Panc1 (cell line): Measurements from ENCODE around the gene REELD1. TPM values are rescaled to one million over a fixed set of nuclear protein-coding genes. Genes with fewer than 3 reads are reported as not detected.

Source experiments
- ATAC-seq: fragments of 200-7000 bp; cut with Tn5 transposase; 2 replicates; pipeline ENCODE4 v1.9.1; 2020; ENCODE audit warnings: mild to moderate bottlenecking, moderate library complexity
- BruUV-seq: library from RNA; stranded (reverse); fragments of 400-500 nt; replicated peaks from 2 replicates; lab custom pipeline; 2021; lab: Mats Ljungman, UMichigan
- CTCF ChIA-PET: fragments of 300-600 bp; sonication (Branson Sonifier 250); formaldehyde crosslinking; loops from one replicate; lab custom pipeline; 2022; ENCODE audit warnings: antibody characterized with exemption; lab: Charles Lee
- POLR2A ChIA-PET: fragments of 300-600 bp; sonication (Branson Sonifier 250); formaldehyde crosslinking; loops from one replicate; lab custom pipeline; 2022; ENCODE audit warnings: antibody characterized with exemption; lab: Charles Lee
- DNase-seq: peaks from one replicate; pipeline ENCODE4 v3.0.0-alpha.2; 2010; ENCODE audit warnings: low read depth, low spot score
- H3K27ac ChIP-seq: 2 replicates; pipeline ENCODE4 v1.5.1; 2011; ENCODE audit warnings: mild to moderate bottlenecking, low read length, inconsistent platforms
- H3K27me3 ChIP-seq: fragments of 200-500 bp; sonication (Bioruptor generic); 2 replicates; pipeline ENCODE4 v1.6.0; 2014; ENCODE audit warnings: low read length, inconsistent platforms; ENCODE audit not compliant: control insufficient read depth, insufficient read depth
- H3K36me3 ChIP-seq: fragments of 200-500 bp; sonication (Bioruptor generic); 2 replicates; pipeline ENCODE4 v1.5.1; 2014; ENCODE audit warnings: inconsistent platforms, mild to moderate bottlenecking, low read length, moderate library complexity; ENCODE audit not compliant: control insufficient read depth, insufficient read depth
- H3K4me1 ChIP-seq: 2 replicates; pipeline ENCODE4 v1.5.1; 2011; ENCODE audit warnings: inconsistent platforms, mild to moderate bottlenecking, low read length, moderate library complexity; ENCODE audit not compliant: control insufficient read depth, insufficient read depth
- H3K4me3 ChIP-seq, 2 experiments: 2 replicates each; pipeline ENCODE4 v1.5.1; 2011 to 2012; ENCODE audit warnings: low read depth in 2 of 2, low read length in 2 of 2, mild to moderate bottlenecking in 2 of 2, inconsistent platforms in 1 of 2, moderate library complexity in 1 of 2
- H3K9me3 ChIP-seq: fragments of 200-500 bp; sonication (Bioruptor generic); 2 replicates; pipeline ENCODE4 v1.5.1; 2014; ENCODE audit warnings: low read depth, mild to moderate bottlenecking, inconsistent platforms, low read length, moderate library complexity; ENCODE audit not compliant: control insufficient read depth, insufficient read depth
- CTCF ChIP-seq: fragments of 450-650 bp; IDR thresholded peaks from 2 replicates; pipeline ENCODE4 v1.5.1; 2017; ENCODE audit warnings: mild to moderate bottlenecking
- POLR2AphosphoS5 ChIP-seq: IDR thresholded peaks from 2 replicates; pipeline ENCODE4 v1.6.1; 2012; ENCODE audit warnings: mild to moderate bottlenecking, low read depth, low read length, moderate library complexity
- REST ChIP-seq, 2 experiments: IDR thresholded peaks; 2 replicates each; pipeline ENCODE4 v1.6.1; 2011 to 2012; ENCODE audit warnings: low read depth in 2 of 2, control low read depth in 1 of 2, low read length in 1 of 2, mild to moderate bottlenecking in 1 of 2, moderate library complexity in 1 of 2; ENCODE audit not compliant: insufficient read depth in 1 of 2
- SIN3A ChIP-seq: IDR thresholded peaks from 2 replicates; pipeline ENCODE4 v1.6.1; 2012; ENCODE audit warnings: low read depth, mild to moderate bottlenecking, low read length, moderate library complexity, borderline replicate concordance; ENCODE audit not compliant: insufficient read depth
- TCF7L2 ChIP-seq: IDR thresholded peaks from 2 replicates; pipeline ENCODE4 v1.6.1; 2011; ENCODE audit warnings: mild to moderate bottlenecking, low read depth, low read length, inconsistent platforms
- in situ Hi-C: cut with HindIII; loops from 2 replicates; pipeline ENCODE4 v1.10.0; 2016; ENCODE audit warnings: low sequenced_read_pairs, low pct_unique_long_range_greater_than_20kb
- intact Hi-C: fragments of 100-400 bp; cut with micrococcal nuclease; formaldehyde crosslinking; loops from one replicate; pipeline ENCODE4 v1.10.0; 2022; ENCODE audit not compliant: unreplicated experiment
- total RNA-seq: library from RNA; stranded (reverse); gene quantifications from one replicate; pipeline ENCODE4 v1.2.1, GENCODE V29; 2021; ENCODE audit not compliant: unreplicated experiment

Gene REELD1
- total RNA-seq, 1 experiment from 2014 or later = not detected

- in situ Hi-C loops = no loop called here
- CTCF ChIA-PET = no interaction called here
- no TSS peak for BruUV-seq
Observed at GRCh38 chr4:146229406-146229805, 15.1 kb downstream of the REELD1 start.

GRCh38 chr4:146232131-146232722 is 17.9 kb downstream of the REELD1 start:
- BruUV-seq = no TSS peak
- no peak overlapping the region for H3K4me3 ChIP-seq
- no peaks in the 10 kb centered on the region for H3K4me1 ChIP-seq
- in situ Hi-C loops (no loop called here), intact Hi-C loops (no loop called here)
- POLR2A ChIA-PET = no interaction called here
- DNase-seq = no peak
- no peak for ATAC-seq
- TF ChIP-seq TCF7L2 (no peak), SIN3A (no peak), CTCF (no peak), POLR2AphosphoS5 (no peak), REST (IDR thresholded peaks at IDR 0.05; ENCODE audit: insufficient read depth in 1 of 2, low read depth in 2 of 2, low read length in 1 of 2) (no peak)
- CTCF ChIA-PET = no interaction called here
- no peak overlapping the region for H3K27ac ChIP-seq
- no peaks in the 10 kb centered on the region for H3K36me3 ChIP-seq
- H3K9me3 ChIP-seq = no peaks in the 10 kb centered on the region
- no peaks in the 10 kb centered on the region for H3K27me3 ChIP-seq

More at GRCh38 chr4:146229406-146229805, 15.1 kb downstream of the REELD1 start:
- Histone ChIP-seq H3K27ac (no peak overlapping the region), H3K27me3 (no peaks in the 10 kb centered on the region), H3K36me3 (no peaks in the 10 kb centered on the region), H3K9me3 (no peaks in the 10 kb centered on the region), H3K4me3 (no peak overlapping the region), H3K4me1 (no peaks in the 10 kb centered on the region)
- POLR2A ChIA-PET = no interaction called here
- DNase-seq (no peak), ATAC-seq (no peak)
- TF ChIP-seq TCF7L2 (no peak), CTCF (no peak), REST (IDR thresholded peaks at IDR 0.05; ENCODE audit: insufficient read depth in 1 of 2, low read depth in 2 of 2, low read length in 1 of 2) (no peak), SIN3A (no peak)
- intact Hi-C loops = no loop called here
